ENCODE measurements around the gene GPR18. TPM values are rescaled to one million over a fixed set of nuclear protein-coding genes. Genes with fewer than 3 reads are reported as not detected.

The GPR18 gene
- total and polyA plus RNA-seq, 2 of the 13 experiments (the other 11 are each of a cell fraction or from before 2014, with no cell fraction given), result not detected

- DNase-seq (ENCODE audit: low spot score), result no peak
- in situ Hi-C loops (cut with HindIII; ENCODE audit: extremely low pct_ligation_motif_present, low pct_unique_long_range_greater_than_20kb) (no loop called here), intact Hi-C loops (cut with micrococcal nuclease; ENCODE audit: unreplicated experiment) (no loop called here)
- TF ChIP-seq ZNF83 (CRISPR knock-in tag; IDR thresholded peaks at IDR 0.05; ENCODE audit: borderline replicate concordance), result no peak
- Histone ChIP-seq H2AFZ (ENCODE audit: low read length) (no peak overlapping the region), H3K79me2 (ENCODE audit: insufficient read depth, low read length) (peaks cover 93% of the 10 kb centered on the region), H3K36me3 (replicated peaks in 1 of 2; ENCODE audit: control insufficient read depth in 1 of 2, insufficient read depth in 2 of 2, low read length in 2 of 2) (peaks cover 0 to 15% of the 10 kb centered on the region in 2 experiments; a peak in 3 of 5 replicates), H3K4me1 (ENCODE audit: insufficient read depth, low read length) (peaks cover 13% of the 10 kb centered on the region), H4K20me1 (ENCODE audit: insufficient read depth, low read length) (peaks cover 9% of the 10 kb centered on the region), H3K9me3 (ENCODE audit: low read length) (no peaks in the 10 kb centered on the region), H3K27ac (ENCODE audit: extremely low read length, insufficient read depth, low read length) (no peak overlapping the region), H3K4me2 (ENCODE audit: low read depth, low read length) (no peak overlapping the region), H3K27me3 (ENCODE audit: control insufficient read depth in 1 of 2, insufficient read depth in 2 of 2, low read length in 2 of 2) (no peaks in the 10 kb centered on the region), H3K9ac (ENCODE audit: insufficient read depth, low read depth, low read length) (no peak overlapping the region), H3K4me3 (replicated peaks in 1 of 3; ENCODE audit: insufficient read depth in 1 of 3, low read depth in 2 of 3, low read length in 3 of 3) (no peak overlapping the region)
- POLR2A ChIA-PET, result no interaction called here
- CTCF ChIA-PET (ENCODE audit: low intra/inter-chr PET ratio, low total read pairs), result no interaction called here
- BruUV-seq (replicated peaks), result no TSS peak
- no peak for FAIRE-seq
- 91% methylated on average over 2 of the region's 2 CpGs for WGBS (ENCODE audit: low lambda C conversion rate)
- no peak for ATAC-seq
Measured at GRCh38 chr13:99224021-99224420, 34.2 kb downstream of the GPR18 start.

- POLR2A ChIA-PET, result no interaction called here
- Histone ChIP-seq H3K36me3 (replicated peaks in 1 of 2; ENCODE audit: control insufficient read depth in 1 of 2, insufficient read depth in 2 of 2, low read length in 2 of 2) (peaks cover 0 to 15% of the 10 kb centered on the region in 2 experiments; a peak in 3 of 5 replicates), H3K79me2 (ENCODE audit: insufficient read depth, low read length) (peaks cover 93% of the 10 kb centered on the region), H3K27ac (ENCODE audit: extremely low read length, insufficient read depth, low read length) (no peak overlapping the region), H3K27me3 (ENCODE audit: control insufficient read depth in 1 of 2, insufficient read depth in 2 of 2, low read length in 2 of 2) (no peaks in the 10 kb centered on the region), H4K20me1 (ENCODE audit: insufficient read depth, low read length) (peaks cover 5% of the 10 kb centered on the region), H2AFZ (ENCODE audit: low read length) (no peak overlapping the region), H3K9ac (ENCODE audit: insufficient read depth, low read depth, low read length) (no peak overlapping the region), H3K4me2 (ENCODE audit: low read depth, low read length) (no peak overlapping the region), H3K9me3 (ENCODE audit: low read length) (no peaks in the 10 kb centered on the region), H3K4me1 (ENCODE audit: insufficient read depth, low read length) (peaks cover 9% of the 10 kb centered on the region), H3K4me3 (replicated peaks in 1 of 3; ENCODE audit: insufficient read depth in 1 of 3, low read depth in 2 of 3, low read length in 3 of 3) (no peak overlapping the region)
- CTCF ChIA-PET (ENCODE audit: low intra/inter-chr PET ratio, low total read pairs), result no interaction called here
- ATAC-seq, result no peak
- no TSS peak for BruUV-seq (replicated peaks)
- 100% methylated on average over 1 of the region's 1 CpG for WGBS (ENCODE audit: low lambda C conversion rate)
- FAIRE-seq, result no peak
- intact Hi-C loops (cut with micrococcal nuclease; ENCODE audit: unreplicated experiment), result no loop called here
- DNase-seq (ENCODE audit: low spot score), result no peak
- in situ Hi-C loops (cut with HindIII; ENCODE audit: extremely low pct_ligation_motif_present, low pct_unique_long_range_greater_than_20kb), result no loop called here
- TF ChIP-seq PRDM10 (CRISPR knock-in tag; IDR thresholded peaks at IDR 0.05; ENCODE audit: low read depth) (no peak), GRHL1 (CRISPR knock-in tag; conservative IDR thresholded peaks at IDR 0.05) (no peak), ATF3 (CRISPR knock-in tag; IDR thresholded peaks at IDR 0.05) (no peak), MIER2 (CRISPR knock-in tag; IDR thresholded peaks at IDR 0.05) (no peak), ZNF317 (CRISPR knock-in tag; IDR thresholded peaks at IDR 0.05) (no peak), ETV5 (CRISPR knock-in tag; IDR thresholded peaks at IDR 0.05; ENCODE audit: borderline replicate concordance) (no peak), REL (CRISPR knock-in tag; conservative IDR thresholded peaks at IDR 0.05) (no peak), PRPF4 (IDR thresholded peaks at IDR 0.05; ENCODE audit: low read depth, low read length, poor library complexity, severe bottlenecking) (no peak), ZNF512 (CRISPR knock-in tag; IDR thresholded peaks at IDR 0.05) (no peak)
Measured at GRCh38 chr13:99223587-99223986, 34.6 kb downstream of the GPR18 start.
